ES-I3 (cell line): Measurements from ENCODE around the gene RNPS1.
"Not testable (repeated sequence)": the region's sequence is repeated elsewhere in the genome, so short reads cannot be mapped to it uniquely, and the experiment has no call there.

Source experiments
- H3K36me3 ChIP-seq: 2 replicates; pipeline ENCODE4 v1.6.1; 2013; ENCODE audit warnings: mild to moderate bottlenecking, low read length, control low read depth, moderate library complexity; ENCODE audit not compliant: insufficient read depth
- H3K4me1 ChIP-seq: 2 replicates; pipeline ENCODE4 v1.6.1; 2013; ENCODE audit warnings: mild to moderate bottlenecking, control low read depth, low read length; ENCODE audit not compliant: insufficient read depth
- H3K9ac ChIP-seq: 2 replicates; pipeline ENCODE4 v1.6.1; 2013; ENCODE audit warnings: low read depth, mild to moderate bottlenecking, low read length, moderate library complexity
- H3K9me3 ChIP-seq: 2 replicates; pipeline ENCODE4 v1.6.1; 2013; ENCODE audit warnings: mild to moderate bottlenecking, low read length, moderate library complexity; ENCODE audit not compliant: control insufficient read depth, insufficient read depth

Gene RNPS1

GRCh38 chr16:2256531-2257140, 11.3 kb downstream of the RNPS1 start:
- Histone ChIP-seq H3K9ac (no peak overlapping the region), H3K4me1 (peaks cover 3% of the 10 kb centered on the region; the same call in 1 of the 2 replicates), H3K9me3 (no peaks in the 10 kb centered on the region), H3K36me3 (peaks cover 50% of the 10 kb centered on the region)

GRCh38 chr16:2253293-2253692, 14.6 kb downstream of the RNPS1 start:
- Histone ChIP-seq H3K9me3 (no peaks in the 10 kb centered on the region), H3K4me1 (peaks cover 3% of the 10 kb centered on the region; the same call in 1 of the 2 replicates), H3K36me3 (peaks cover 29% of the 10 kb centered on the region)

GRCh38 chr16:2252806-2253148, 15.1 kb downstream of the RNPS1 start:
- Histone ChIP-seq H3K36me3 (peaks cover 26% of the 10 kb centered on the region), H3K9ac (no peak overlapping the region), H3K9me3 (no peaks in the 10 kb centered on the region)

More at GRCh38 chr16:2253293-2253692, 14.6 kb downstream of the RNPS1 start:
- no peak overlapping the region for H3K9ac ChIP-seq

GRCh38 chr16:2251296-2252111, 16.4 kb downstream of the RNPS1 start, which contains the start of gene ECI1:
Gene ECI1, minus strand, starts transcription at chr16:2251587. Its CDS starts 21 bp downstream, at chr16:2251566.
- Histone ChIP-seq H3K36me3 (peaks cover 18% of the 10 kb centered on the region), H3K9me3 (no peaks in the 10 kb centered on the region), H3K9ac (peak within 1 kb of the TSS; percentile 89), H3K4me1 (peaks cover 3% of the 10 kb centered on the region; the same call in 1 of the 2 replicates)

More at GRCh38 chr16:2252806-2253148, 15.1 kb downstream of the RNPS1 start:
- H3K4me1 ChIP-seq: peaks cover 3% of the 10 kb centered on the region; the same call in 1 of the 2 replicates

GRCh38 chr16:2250652-2251295, 17.2 kb downstream of the RNPS1 start:
- Histone ChIP-seq H3K36me3 (peaks cover 18% of the 10 kb centered on the region), H3K9me3 (no peaks in the 10 kb centered on the region), H3K4me1 (peaks cover 3% of the 10 kb centered on the region; the same call in 1 of the 2 replicates), H3K9ac (peak overlapping the region; percentile 89)

- H3K4me1 ChIP-seq: no peaks in the 10 kb centered on the region; the same call in 1 of the 2 replicates
- H3K36me3 ChIP-seq: peaks cover 15% of the 10 kb centered on the region; the same call in 1 of the 2 replicates
- H3K9me3 ChIP-seq: no peaks in the 10 kb centered on the region
- H3K9ac ChIP-seq: no peak overlapping the region
Observed at GRCh38 chr16:2246301-2246885, 21.5 kb downstream of the RNPS1 start.

- no peak overlapping the region for H3K9ac ChIP-seq
- H3K36me3 ChIP-seq: peaks cover 15% of the 10 kb centered on the region; the same call in 1 of the 2 replicates
- H3K9me3 ChIP-seq: no peaks in the 10 kb centered on the region
- H3K4me1 ChIP-seq: no peaks in the 10 kb centered on the region; the same call in 1 of the 2 replicates
Observed at GRCh38 chr16:2244926-2245795, 22.8 kb downstream of the RNPS1 start.

- Histone ChIP-seq H3K36me3 (peaks cover 15% of the 10 kb centered on the region; the same call in 1 of the 2 replicates), H3K9ac (no peak overlapping the region), H3K9me3 (no peaks in the 10 kb centered on the region)
Observed at GRCh38 chr16:2244301-2244700, 23.6 kb downstream of the RNPS1 start.

GRCh38 chr16:2243781-2244180, 24.1 kb downstream of the RNPS1 start:
- Histone ChIP-seq H3K4me1 (no peaks in the 10 kb centered on the region; the same call in 1 of the 2 replicates), H3K9ac (no peak overlapping the region), H3K9me3 (no peaks in the 10 kb centered on the region), H3K36me3 (peaks cover 15% of the 10 kb centered on the region; the same call in 1 of the 2 replicates)

More at GRCh38 chr16:2244301-2244700, 23.6 kb downstream of the RNPS1 start:
- no peaks in the 10 kb centered on the region for H3K4me1 ChIP-seq

- peaks cover 15% of the 10 kb centered on the region; the same call in 1 of the 2 replicates for H3K36me3 ChIP-seq
Observed at GRCh38 chr16:2243031-2243528, 24.8 kb downstream of the RNPS1 start.

GRCh38 chr16:2242598-2242997, 25.3 kb downstream of the RNPS1 start:
- H3K4me1 ChIP-seq: no peaks in the 10 kb centered on the region; the same call in 1 of the 2 replicates
- H3K9me3 ChIP-seq: no peaks in the 10 kb centered on the region
- peaks cover 15% of the 10 kb centered on the region; the same call in 1 of the 2 replicates for H3K36me3 ChIP-seq
- no peak overlapping the region for H3K9ac ChIP-seq

More at GRCh38 chr16:2243031-2243528, 24.8 kb downstream of the RNPS1 start:
- H3K9me3 ChIP-seq: no peaks in the 10 kb centered on the region
- H3K9ac ChIP-seq: no peak overlapping the region
- H3K4me1 ChIP-seq: no peaks in the 10 kb centered on the region; the same call in 1 of the 2 replicates

GRCh38 chr16:2240331-2240730, 27.6 kb downstream of the RNPS1 start:
- H3K4me1 ChIP-seq, H3K9me3 ChIP-seq, H3K9ac ChIP-seq, H3K36me3 ChIP-seq: not testable (repeated sequence)
